ENCODE data around the gene OPN1MW. TPM values are rescaled to one million over a fixed set of nuclear protein-coding genes. Genes with fewer than 3 reads are reported as not detected.
"Not testable (repeated sequence)": the region's sequence is repeated elsewhere in the genome, so short reads cannot be mapped to it uniquely, and the experiment has no call there.

The OPN1MW gene
- total and polyA plus RNA-seq, 9 of the 15 experiments (the other 6 are each of a cell fraction or from before 2014, with no cell fraction given) = not detected

DNA sequence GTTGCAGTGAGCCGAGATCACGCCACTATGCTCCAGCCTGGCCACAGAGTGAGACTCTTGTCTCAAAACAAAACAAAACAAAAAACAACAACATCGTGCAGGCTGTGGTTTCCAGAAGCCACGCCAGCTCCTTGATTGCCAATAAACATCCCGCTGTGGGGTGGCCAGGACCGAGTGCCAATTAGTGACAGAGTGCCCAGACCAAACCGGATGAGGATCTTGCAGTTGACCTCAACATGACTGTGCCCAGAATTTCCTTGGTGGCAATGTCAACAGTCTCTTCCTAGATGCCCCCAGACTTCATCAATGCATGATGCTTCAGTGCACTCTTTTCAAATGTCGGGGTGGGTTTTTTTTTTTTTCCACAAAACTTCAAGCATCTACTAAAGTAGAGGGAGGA, 1.4 kb downstream of the OPN1MW start:
- FAIRE-seq; H3K9ac ChIP-seq (ENCODE audit: insufficient read depth in 1 of 2, low read depth in 2 of 2, low read length in 2 of 2); ATAC-seq; H3K36me3 ChIP-seq (ENCODE audit: control insufficient read depth, insufficient read depth, low read length); H3K79me2 ChIP-seq (ENCODE audit: control insufficient read depth, insufficient read depth, low read length); H3K27me3 ChIP-seq (ENCODE audit: control insufficient read depth in 2 of 2, insufficient read depth in 2 of 2, low read length in 2 of 2); CTCF ChIA-PET (ENCODE audit: low intra/inter-chr PET ratio); intact Hi-C loops (cut with micrococcal nuclease); H3K4me3 ChIP-seq; H3K27ac ChIP-seq (ENCODE audit: extremely low read depth, low read depth, low read length); in situ Hi-C loops (cut with MboI); DNase-seq (ENCODE audit: extremely low read depth in 1 of 4, low spot score in 3 of 4); H3K4me1 ChIP-seq (replicated peaks in 1 of 2; ENCODE audit: control insufficient read depth in 2 of 2, insufficient read depth in 2 of 2, low read length in 2 of 2); H2AFZ ChIP-seq (ENCODE audit: low read depth, low read length); BruUV-seq (replicated peaks); POLR2A ChIA-PET; H3K9me1 ChIP-seq (ENCODE audit: control insufficient read depth, insufficient read depth, low read length); H3K4me2 ChIP-seq (ENCODE audit: insufficient read depth, low read length); H4K20me1 ChIP-seq (replicated peaks; ENCODE audit: control insufficient read depth, insufficient read depth, low read length); H3K9me3 ChIP-seq (replicated peaks; ENCODE audit: control insufficient read depth, insufficient read depth, low read depth, low read length): not testable (repeated sequence)
- WGBS (ENCODE audit: insufficient coverage, low coverage, missing lambda C conversion rate) = no CpG with 5 or more reads among the region's 8 CpGs

GRCh38 chrX:154192846-154193245, 10.4 kb downstream of the OPN1MW start:
- CTCF ChIA-PET (ENCODE audit: low intra/inter-chr PET ratio); H2AFZ ChIP-seq (ENCODE audit: low read depth, low read length); H3K4me1 ChIP-seq (replicated peaks in 1 of 2; ENCODE audit: control insufficient read depth in 2 of 2, insufficient read depth in 2 of 2, low read length in 2 of 2); POLR2A ChIA-PET; FAIRE-seq; H3K9me1 ChIP-seq (ENCODE audit: control insufficient read depth, insufficient read depth, low read length); DNase-seq (ENCODE audit: extremely low read depth in 1 of 4, low spot score in 3 of 4); H3K9me3 ChIP-seq (replicated peaks; ENCODE audit: control insufficient read depth, insufficient read depth, low read depth, low read length); H3K4me2 ChIP-seq (ENCODE audit: insufficient read depth, low read length); BruUV-seq (replicated peaks); intact Hi-C loops (cut with micrococcal nuclease); H3K9ac ChIP-seq (ENCODE audit: insufficient read depth in 1 of 2, low read depth in 2 of 2, low read length in 2 of 2); H3K4me3 ChIP-seq; H4K20me1 ChIP-seq (replicated peaks; ENCODE audit: control insufficient read depth, insufficient read depth, low read length); H3K36me3 ChIP-seq (ENCODE audit: control insufficient read depth, insufficient read depth, low read length); H3K79me2 ChIP-seq (ENCODE audit: control insufficient read depth, insufficient read depth, low read length); H3K27me3 ChIP-seq (ENCODE audit: control insufficient read depth in 2 of 2, insufficient read depth in 2 of 2, low read length in 2 of 2); H3K27ac ChIP-seq (ENCODE audit: extremely low read depth, low read depth, low read length); in situ Hi-C loops (cut with MboI): not testable (repeated sequence)
- no CpG with 5 or more reads among the region's 8 CpGs for WGBS (ENCODE audit: insufficient coverage, low coverage, missing lambda C conversion rate)
- peak; percentile 90 for ATAC-seq

DNA sequence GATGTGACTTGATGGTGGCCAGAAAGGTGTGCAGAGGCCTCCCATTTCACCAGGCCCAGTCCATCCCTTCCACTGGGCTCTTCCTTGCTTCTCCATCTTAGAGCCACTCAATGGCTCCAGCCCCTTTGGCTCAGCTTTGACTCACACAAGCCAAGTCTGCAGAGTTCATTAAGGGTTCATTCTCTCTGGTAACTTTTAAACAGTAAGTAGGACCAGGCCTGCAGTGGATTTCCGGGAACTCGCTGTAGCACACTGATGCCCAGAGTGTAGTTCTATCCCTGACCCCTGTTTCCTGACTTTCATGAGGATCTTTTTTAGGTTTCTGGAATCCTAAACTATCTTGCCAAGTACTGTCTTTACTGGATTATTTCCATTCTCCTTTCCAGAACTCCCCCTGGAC, 11.9 kb downstream of the OPN1MW start:
- no CpG with 5 or more reads among the region's 2 CpGs for WGBS (ENCODE audit: insufficient coverage, low coverage, missing lambda C conversion rate)
- intact Hi-C loops (cut with micrococcal nuclease); H3K36me3 ChIP-seq (ENCODE audit: control insufficient read depth, insufficient read depth, low read length); H4K20me1 ChIP-seq (replicated peaks; ENCODE audit: control insufficient read depth, insufficient read depth, low read length); H3K9me1 ChIP-seq (ENCODE audit: control insufficient read depth, insufficient read depth, low read length); H3K4me2 ChIP-seq (ENCODE audit: insufficient read depth, low read length); H3K79me2 ChIP-seq (ENCODE audit: control insufficient read depth, insufficient read depth, low read length); DNase-seq (ENCODE audit: extremely low read depth in 1 of 4, low spot score in 3 of 4); H3K4me3 ChIP-seq; in situ Hi-C loops (cut with MboI); H3K9ac ChIP-seq (ENCODE audit: insufficient read depth in 1 of 2, low read depth in 2 of 2, low read length in 2 of 2); POLR2A ChIA-PET; H3K27me3 ChIP-seq (ENCODE audit: control insufficient read depth in 2 of 2, insufficient read depth in 2 of 2, low read length in 2 of 2); ATAC-seq; BruUV-seq (replicated peaks); H3K4me1 ChIP-seq (replicated peaks in 1 of 2; ENCODE audit: control insufficient read depth in 2 of 2, insufficient read depth in 2 of 2, low read length in 2 of 2); H2AFZ ChIP-seq (ENCODE audit: low read depth, low read length); H3K27ac ChIP-seq (ENCODE audit: extremely low read depth, low read depth, low read length); FAIRE-seq; CTCF ChIA-PET (ENCODE audit: low intra/inter-chr PET ratio); H3K9me3 ChIP-seq (replicated peaks; ENCODE audit: control insufficient read depth, insufficient read depth, low read depth, low read length): not testable (repeated sequence)

- H3K27ac ChIP-seq (ENCODE audit: extremely low read depth, low read depth, low read length); H3K36me3 ChIP-seq (ENCODE audit: control insufficient read depth, insufficient read depth, low read length); H3K4me1 ChIP-seq (replicated peaks in 1 of 2; ENCODE audit: control insufficient read depth in 2 of 2, insufficient read depth in 2 of 2, low read length in 2 of 2); intact Hi-C loops (cut with micrococcal nuclease); H3K4me3 ChIP-seq; H3K9ac ChIP-seq (ENCODE audit: insufficient read depth in 1 of 2, low read depth in 2 of 2, low read length in 2 of 2); H2AFZ ChIP-seq (ENCODE audit: low read depth, low read length); H3K9me3 ChIP-seq (replicated peaks; ENCODE audit: control insufficient read depth, insufficient read depth, low read depth, low read length); FAIRE-seq; H3K9me1 ChIP-seq (ENCODE audit: control insufficient read depth, insufficient read depth, low read length); H4K20me1 ChIP-seq (replicated peaks; ENCODE audit: control insufficient read depth, insufficient read depth, low read length); H3K27me3 ChIP-seq (ENCODE audit: control insufficient read depth in 2 of 2, insufficient read depth in 2 of 2, low read length in 2 of 2); DNase-seq (ENCODE audit: extremely low read depth in 1 of 4, low spot score in 3 of 4); CTCF ChIA-PET (ENCODE audit: low intra/inter-chr PET ratio); H3K79me2 ChIP-seq (ENCODE audit: control insufficient read depth, insufficient read depth, low read length); H3K4me2 ChIP-seq (ENCODE audit: insufficient read depth, low read length); POLR2A ChIA-PET; BruUV-seq (replicated peaks); in situ Hi-C loops (cut with MboI): not testable (repeated sequence)
- WGBS (ENCODE audit: insufficient coverage, low coverage, missing lambda C conversion rate) = no CpG with 5 or more reads among the region's 15 CpGs
- ATAC-seq = 0 out of 3 replicates have a peak, but pooled peaks have one; percentile 26
Measured at GRCh38 chrX:154196466-154196865, 14.1 kb downstream of the OPN1MW start.

Measured in K562 (cell line).